Dendritic cell treated with granulocyte-macrophage colony-stimulating factor and Interleukin-4, amounts not matched to agents 40 ng/mL and 50 ng/mL, for 4 days (primary cell): ENCODE measurements around the gene VPS18.
A peak's percentile ranks its signal among the peaks of the same experiment; 100 is the strongest.

ENCODE experiments used
- H3K27ac Mint-ChIP-seq: one replicate; pipeline ENCODE4 v1.8.0; 2022; ENCODE audit warnings: mild to moderate bottlenecking, mixed read lengths
- H3K27me3 Mint-ChIP-seq: one replicate; pipeline ENCODE4 v1.8.0; 2022; ENCODE audit warnings: mild to moderate bottlenecking, mixed read lengths
- H3K36me3 Mint-ChIP-seq: one replicate; pipeline ENCODE4 v1.8.0; 2022; ENCODE audit warnings: low read depth, mixed read lengths
- H3K4me1 Mint-ChIP-seq: one replicate; pipeline ENCODE4 v1.8.0; 2022; ENCODE audit warnings: low read depth, mixed read lengths
- H3K4me3 Mint-ChIP-seq: one replicate; pipeline ENCODE4 v1.8.0; 2022; ENCODE audit warnings: mild to moderate bottlenecking, moderate library complexity, mixed read lengths
- H3K9me3 Mint-ChIP-seq: one replicate; pipeline ENCODE4 v1.8.0; 2022; ENCODE audit warnings: mixed read lengths
- intact Hi-C: fragments of 100-400 bp; cut with micrococcal nuclease; formaldehyde crosslinking; loops from one replicate; pipeline ENCODE4 v1.15.0; 2022

The VPS18 gene

GRCh38 chr15:40927873-40928806 is 33.9 kb downstream of the VPS18 start:
- Mint-ChIP-seq H3K4me3 (peak overlapping the region; percentile 44), H3K9me3 (no peaks in the 10 kb centered on the region), H3K27me3 (peaks cover 97% of the 10 kb centered on the region), H3K36me3 (no peaks in the 10 kb centered on the region), H3K27ac (no peak overlapping the region), H3K4me1 (peaks cover 68% of the 10 kb centered on the region)
- intact Hi-C loops: no loop called here

DNA sequence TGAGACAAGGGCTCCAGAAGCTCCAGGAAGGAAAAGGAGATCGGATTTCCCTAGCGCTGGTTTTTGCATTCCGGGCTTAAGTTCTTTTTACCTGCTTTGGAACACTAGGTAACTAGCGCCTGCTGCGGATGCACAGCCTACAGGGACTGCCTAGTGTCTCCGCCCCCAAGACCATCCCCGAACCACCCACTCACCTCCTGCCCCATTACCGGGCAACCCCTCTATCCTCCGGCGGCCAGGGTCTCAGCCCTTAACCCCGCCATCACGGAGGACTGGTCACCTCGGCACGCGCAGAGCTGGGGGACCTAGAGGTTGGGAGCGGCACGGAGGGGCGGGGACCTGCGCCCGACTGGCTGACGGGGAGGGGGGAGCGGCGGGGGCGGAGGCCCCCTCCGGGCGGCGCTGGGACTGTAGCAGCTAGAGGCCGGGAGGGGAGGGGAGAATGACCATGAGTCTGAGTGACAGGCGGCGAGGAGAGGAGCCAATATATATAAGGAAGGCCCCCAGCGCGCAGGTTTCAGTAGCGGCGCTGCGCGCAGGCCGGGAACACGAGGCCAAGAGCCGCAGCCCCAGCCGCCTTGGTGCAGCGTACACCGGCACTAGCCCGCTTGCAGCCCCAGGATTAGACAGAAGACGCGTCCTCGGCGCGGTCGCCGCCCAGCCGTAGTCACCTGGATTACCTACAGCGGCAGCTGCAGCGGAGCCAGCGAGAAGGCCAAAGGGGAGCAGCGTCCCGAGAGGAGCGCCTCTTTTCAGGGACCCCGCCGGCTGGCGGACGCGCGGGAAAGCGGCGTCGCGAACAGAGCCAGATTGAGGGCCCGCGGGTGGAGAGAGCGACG is 34.8 kb downstream of the VPS18 start, which contains the start of gene DLL4:
TSS of gene DLL4 (plus strand) at position 520 of the 839 bp plus-strand sequence. CDS start 329 bp downstream, outside the sequence.
- Mint-ChIP-seq H3K9me3 (no peaks in the 10 kb centered on the region), H3K4me3 (peak within 1 kb of the TSS; percentile 69), H3K27ac (no peak within 1 kb of the TSS), H3K4me1 (peaks cover 74% of the 10 kb centered on the region), H3K36me3 (no peaks in the 10 kb centered on the region), H3K27me3 (peaks cover 93% of the 10 kb centered on the region)
- intact Hi-C loops: no loop called here

DNA sequence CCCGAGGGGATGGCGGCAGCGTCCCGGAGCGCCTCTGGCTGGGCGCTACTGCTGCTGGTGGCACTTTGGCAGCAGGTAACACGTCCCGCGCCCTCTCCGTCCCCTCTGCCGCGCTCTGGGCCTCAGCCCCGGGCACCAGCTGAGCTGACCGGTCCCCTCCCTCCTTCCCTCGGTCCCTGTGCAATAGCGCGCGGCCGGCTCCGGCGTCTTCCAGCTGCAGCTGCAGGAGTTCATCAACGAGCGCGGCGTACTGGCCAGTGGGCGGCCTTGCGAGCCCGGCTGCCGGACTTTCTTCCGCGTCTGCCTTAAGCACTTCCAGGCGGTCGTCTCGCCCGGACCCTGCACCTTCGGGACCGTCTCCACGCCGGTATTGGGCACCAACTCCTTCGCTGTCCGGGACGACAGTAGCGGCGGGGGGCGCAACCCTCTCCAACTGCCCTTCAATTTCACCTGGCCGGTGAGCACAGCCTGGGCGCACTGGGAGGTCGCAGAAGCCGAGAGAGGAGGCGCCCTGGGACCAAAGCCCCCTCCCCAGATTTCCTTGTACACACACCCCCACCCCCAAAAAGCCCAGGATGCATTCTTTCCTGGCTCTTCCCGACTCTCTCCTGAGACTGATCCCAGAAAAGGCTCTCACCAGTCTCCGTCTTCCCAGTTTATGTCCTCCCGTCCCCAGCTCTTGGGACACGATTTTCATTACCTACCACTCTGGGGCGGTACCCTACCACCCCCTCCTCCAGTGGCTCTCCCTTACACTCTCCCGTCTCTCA is 35.6 kb downstream of the VPS18 start:
- no peak overlapping the region for H3K27ac Mint-ChIP-seq

DNA sequence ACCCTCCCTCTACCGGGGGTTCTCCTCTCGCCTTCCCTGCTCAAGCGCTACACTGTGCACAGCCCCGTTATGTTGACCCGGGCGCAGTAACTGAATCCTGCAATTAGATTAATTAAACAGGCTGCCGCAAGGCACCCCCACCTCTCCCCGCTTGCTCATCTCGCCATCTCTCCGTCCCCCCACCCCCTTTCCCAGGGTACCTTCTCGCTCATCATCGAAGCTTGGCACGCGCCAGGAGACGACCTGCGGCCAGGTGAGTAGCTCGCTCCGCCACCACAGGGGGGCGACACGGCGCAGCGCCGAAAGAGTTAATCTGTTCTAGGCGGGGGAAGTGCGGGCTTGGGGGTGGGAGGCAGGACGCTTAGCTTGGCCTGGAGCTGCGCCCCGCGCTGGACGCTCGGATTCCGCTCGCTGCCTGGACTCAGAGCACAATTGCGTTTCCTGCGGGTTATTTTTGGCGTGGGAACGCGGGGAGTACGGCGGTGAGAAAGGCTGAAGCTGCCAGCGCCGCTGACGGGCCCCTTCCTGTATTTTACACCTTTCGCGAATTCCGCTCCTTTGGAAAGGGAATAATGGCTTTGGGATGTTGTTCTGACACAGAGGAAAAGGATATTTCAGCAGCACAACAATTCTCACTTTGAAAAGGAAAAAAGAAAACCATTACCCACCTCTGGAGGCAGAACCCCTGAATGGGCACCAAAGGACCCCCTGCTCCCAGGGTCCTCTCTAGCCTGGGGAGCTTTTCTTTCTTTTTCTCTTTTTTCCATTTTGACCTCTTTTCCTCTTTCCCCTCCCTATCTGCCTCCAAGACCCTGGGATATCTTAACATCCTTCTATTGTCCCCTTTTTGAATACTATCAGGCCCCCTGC is 36.4 kb downstream of the VPS18 start:
- H3K4me1 Mint-ChIP-seq: peaks cover 69% of the 10 kb centered on the region
- H3K27me3 Mint-ChIP-seq: peaks cover 79% of the 10 kb centered on the region
- intact Hi-C loops: no loop called here

More for the DNA sequence above, 35.6 kb downstream of the VPS18 start:
- peaks cover 86% of the 10 kb centered on the region for H3K27me3 Mint-ChIP-seq
- peaks cover 74% of the 10 kb centered on the region for H3K4me1 Mint-ChIP-seq
- no peaks in the 10 kb centered on the region for H3K36me3 Mint-ChIP-seq
- intact Hi-C loops: no loop called here
- H3K4me3 Mint-ChIP-seq: peak overlapping the region; percentile 69
- no peaks in the 10 kb centered on the region for H3K9me3 Mint-ChIP-seq

DNA sequence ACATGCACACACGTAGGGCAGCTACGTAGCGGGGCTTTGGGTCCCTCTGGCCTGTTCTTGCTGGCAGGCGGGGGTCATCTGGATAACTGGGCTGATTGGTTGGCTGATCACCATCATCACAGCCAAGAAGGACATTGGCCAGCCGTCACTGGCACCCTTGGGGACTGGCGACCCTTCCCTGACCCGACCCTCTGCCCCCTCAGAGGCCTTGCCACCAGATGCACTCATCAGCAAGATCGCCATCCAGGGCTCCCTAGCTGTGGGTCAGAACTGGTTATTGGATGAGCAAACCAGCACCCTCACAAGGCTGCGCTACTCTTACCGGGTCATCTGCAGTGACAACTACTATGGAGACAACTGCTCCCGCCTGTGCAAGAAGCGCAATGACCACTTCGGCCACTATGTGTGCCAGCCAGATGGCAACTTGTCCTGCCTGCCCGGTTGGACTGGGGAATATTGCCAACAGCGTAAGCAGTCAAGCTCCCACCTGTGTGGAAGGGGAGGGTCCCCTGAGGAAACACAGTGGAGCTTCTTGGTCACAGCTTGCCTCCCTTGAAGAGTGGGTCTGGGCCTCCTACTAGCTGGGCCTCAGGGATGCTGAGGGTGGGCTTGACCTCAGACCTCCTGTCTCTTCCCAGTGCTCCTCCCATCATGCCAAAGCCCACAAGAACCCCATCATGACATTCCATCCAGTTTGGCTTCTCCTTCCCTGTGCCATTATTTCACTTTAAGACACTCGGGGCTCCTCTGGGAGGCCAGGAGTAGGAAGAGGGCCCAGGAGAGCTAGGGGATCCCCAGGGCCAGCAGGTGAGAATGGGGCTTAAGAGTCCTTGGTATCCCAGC is 37.3 kb downstream of the VPS18 start:
- H3K27ac Mint-ChIP-seq: no peak overlapping the region
- intact Hi-C loops: no loop called here
- no peaks in the 10 kb centered on the region for H3K9me3 Mint-ChIP-seq
- H3K4me3 Mint-ChIP-seq: no peak overlapping the region
- peaks cover 61% of the 10 kb centered on the region for H3K4me1 Mint-ChIP-seq
- H3K36me3 Mint-ChIP-seq: no peaks in the 10 kb centered on the region
- peaks cover 73% of the 10 kb centered on the region for H3K27me3 Mint-ChIP-seq

More for the DNA sequence above, 36.4 kb downstream of the VPS18 start:
- H3K27ac Mint-ChIP-seq: no peak overlapping the region
- H3K9me3 Mint-ChIP-seq: no peaks in the 10 kb centered on the region
- H3K4me3 Mint-ChIP-seq: peak overlapping the region; percentile 69
- H3K36me3 Mint-ChIP-seq: no peaks in the 10 kb centered on the region

DNA sequence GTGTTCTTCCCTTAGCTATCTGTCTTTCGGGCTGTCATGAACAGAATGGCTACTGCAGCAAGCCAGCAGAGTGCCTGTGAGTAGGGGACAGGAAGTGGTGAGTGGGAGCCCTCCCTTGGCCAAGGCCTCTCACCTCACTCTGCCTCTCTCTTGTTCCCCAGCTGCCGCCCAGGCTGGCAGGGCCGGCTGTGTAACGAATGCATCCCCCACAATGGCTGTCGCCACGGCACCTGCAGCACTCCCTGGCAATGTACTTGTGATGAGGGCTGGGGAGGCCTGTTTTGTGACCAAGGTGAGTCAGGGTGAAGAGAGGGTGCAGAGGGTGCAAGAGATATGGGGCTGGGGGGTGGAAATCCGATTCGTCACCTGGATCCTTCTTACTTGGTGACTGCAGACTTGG is 37.9 kb downstream of the VPS18 start:
- H3K27ac Mint-ChIP-seq: no peak overlapping the region
- intact Hi-C loops: no loop called here
- no peak overlapping the region for H3K4me3 Mint-ChIP-seq
- H3K36me3 Mint-ChIP-seq: no peaks in the 10 kb centered on the region
- peaks cover 67% of the 10 kb centered on the region for H3K27me3 Mint-ChIP-seq
- H3K4me1 Mint-ChIP-seq: peaks cover 55% of the 10 kb centered on the region
- no peaks in the 10 kb centered on the region for H3K9me3 Mint-ChIP-seq

- H3K27ac Mint-ChIP-seq: no peak overlapping the region
- no peaks in the 10 kb centered on the region for H3K9me3 Mint-ChIP-seq
- intact Hi-C loops: no loop called here
- H3K4me1 Mint-ChIP-seq: peaks cover 50% of the 10 kb centered on the region
- H3K4me3 Mint-ChIP-seq: no peak overlapping the region
- H3K36me3 Mint-ChIP-seq: no peaks in the 10 kb centered on the region
- H3K27me3 Mint-ChIP-seq: peaks cover 62% of the 10 kb centered on the region
These were observed 38.6 kb downstream of the VPS18 start for GRCh38 chr15:40932649-40933516.

DNA sequence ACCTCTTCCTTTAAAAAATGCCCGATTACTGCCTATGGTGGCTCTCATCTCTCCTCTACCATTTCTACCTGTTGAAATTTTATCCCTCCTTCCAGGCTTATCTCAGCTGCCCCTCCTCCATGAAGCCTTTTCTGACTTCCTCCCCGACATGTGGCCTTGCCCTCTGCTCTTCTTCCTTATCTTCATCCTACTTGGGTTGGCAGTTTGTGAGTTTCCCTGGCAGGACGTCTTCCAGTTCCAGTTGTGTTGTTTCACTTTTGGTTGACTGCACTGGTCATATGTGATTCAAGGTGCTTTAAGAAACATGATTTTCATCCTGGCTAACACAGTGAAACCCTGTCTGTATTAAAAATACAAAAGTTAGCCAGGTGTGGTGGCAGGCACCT is 39.3 kb downstream of the VPS18 start:
- intact Hi-C loops: no loop called here
- H3K4me1 Mint-ChIP-seq: peaks cover 48% of the 10 kb centered on the region
- peaks cover 57% of the 10 kb centered on the region for H3K27me3 Mint-ChIP-seq
- H3K27ac Mint-ChIP-seq: no peak overlapping the region
- no peaks in the 10 kb centered on the region for H3K36me3 Mint-ChIP-seq
- H3K4me3 Mint-ChIP-seq: no peak overlapping the region
- H3K9me3 Mint-ChIP-seq: no peaks in the 10 kb centered on the region

DNA sequence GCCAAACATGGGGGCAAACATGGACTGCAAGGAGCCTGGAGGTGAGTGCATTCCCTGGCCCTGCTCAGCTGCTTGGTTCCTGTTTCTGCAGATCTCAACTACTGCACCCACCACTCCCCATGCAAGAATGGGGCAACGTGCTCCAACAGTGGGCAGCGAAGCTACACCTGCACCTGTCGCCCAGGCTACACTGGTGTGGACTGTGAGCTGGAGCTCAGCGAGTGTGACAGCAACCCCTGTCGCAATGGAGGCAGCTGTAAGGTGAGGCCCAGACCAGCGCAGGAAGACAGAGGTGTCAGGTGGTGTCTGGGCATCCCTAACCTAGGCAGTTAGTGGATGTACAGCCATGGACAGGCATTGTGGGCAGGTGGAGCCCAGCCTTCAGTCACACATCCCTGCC is 40.2 kb downstream of the VPS18 start:
- peaks cover 44% of the 10 kb centered on the region for H3K4me1 Mint-ChIP-seq
- H3K4me3 Mint-ChIP-seq: no peak overlapping the region
- no peaks in the 10 kb centered on the region for H3K9me3 Mint-ChIP-seq
- H3K36me3 Mint-ChIP-seq: no peaks in the 10 kb centered on the region
- peaks cover 47% of the 10 kb centered on the region for H3K27me3 Mint-ChIP-seq
- intact Hi-C loops: no loop called here
- no peak overlapping the region for H3K27ac Mint-ChIP-seq

DNA sequence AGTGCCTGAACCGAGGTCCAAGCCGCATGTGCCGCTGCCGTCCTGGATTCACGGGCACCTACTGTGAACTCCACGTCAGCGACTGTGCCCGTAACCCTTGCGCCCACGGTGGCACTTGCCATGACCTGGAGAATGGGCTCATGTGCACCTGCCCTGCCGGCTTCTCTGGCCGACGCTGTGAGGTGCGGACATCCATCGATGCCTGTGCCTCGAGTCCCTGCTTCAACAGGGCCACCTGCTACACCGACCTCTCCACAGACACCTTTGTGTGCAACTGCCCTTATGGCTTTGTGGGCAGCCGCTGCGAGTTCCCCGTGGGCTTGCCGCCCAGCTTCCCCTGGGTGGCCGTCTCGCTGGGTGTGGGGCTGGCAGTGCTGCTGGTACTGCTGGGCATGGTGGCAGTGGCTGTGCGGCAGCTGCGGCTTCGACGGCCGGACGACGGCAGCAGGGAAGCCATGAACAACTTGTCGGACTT is 42.0 kb downstream of the VPS18 start:
- peaks cover 29% of the 10 kb centered on the region for H3K27me3 Mint-ChIP-seq
- H3K4me1 Mint-ChIP-seq: peaks cover 44% of the 10 kb centered on the region
- no peaks in the 10 kb centered on the region for H3K36me3 Mint-ChIP-seq
- intact Hi-C loops: no loop called here
- H3K9me3 Mint-ChIP-seq: no peaks in the 10 kb centered on the region
- H3K4me3 Mint-ChIP-seq: no peak overlapping the region
- no peak overlapping the region for H3K27ac Mint-ChIP-seq

GRCh38 chr15:40936709-40937666 is 42.7 kb downstream of the VPS18 start:
- Mint-ChIP-seq H3K4me3 (no peak overlapping the region), H3K9me3 (no peaks in the 10 kb centered on the region), H3K27me3 (peaks cover 22% of the 10 kb centered on the region), H3K27ac (no peak overlapping the region), H3K36me3 (no peaks in the 10 kb centered on the region), H3K4me1 (peaks cover 46% of the 10 kb centered on the region)
- intact Hi-C loops: no loop called here
